ENCODE results near the gene LUZP1.

The LUZP1 gene

GRCh38 chr1:23084880-23085279 is 83.8 kb downstream of the LUZP1 start:
- DNase-seq (ENCODE audit: low read depth), result no peak

DNA sequence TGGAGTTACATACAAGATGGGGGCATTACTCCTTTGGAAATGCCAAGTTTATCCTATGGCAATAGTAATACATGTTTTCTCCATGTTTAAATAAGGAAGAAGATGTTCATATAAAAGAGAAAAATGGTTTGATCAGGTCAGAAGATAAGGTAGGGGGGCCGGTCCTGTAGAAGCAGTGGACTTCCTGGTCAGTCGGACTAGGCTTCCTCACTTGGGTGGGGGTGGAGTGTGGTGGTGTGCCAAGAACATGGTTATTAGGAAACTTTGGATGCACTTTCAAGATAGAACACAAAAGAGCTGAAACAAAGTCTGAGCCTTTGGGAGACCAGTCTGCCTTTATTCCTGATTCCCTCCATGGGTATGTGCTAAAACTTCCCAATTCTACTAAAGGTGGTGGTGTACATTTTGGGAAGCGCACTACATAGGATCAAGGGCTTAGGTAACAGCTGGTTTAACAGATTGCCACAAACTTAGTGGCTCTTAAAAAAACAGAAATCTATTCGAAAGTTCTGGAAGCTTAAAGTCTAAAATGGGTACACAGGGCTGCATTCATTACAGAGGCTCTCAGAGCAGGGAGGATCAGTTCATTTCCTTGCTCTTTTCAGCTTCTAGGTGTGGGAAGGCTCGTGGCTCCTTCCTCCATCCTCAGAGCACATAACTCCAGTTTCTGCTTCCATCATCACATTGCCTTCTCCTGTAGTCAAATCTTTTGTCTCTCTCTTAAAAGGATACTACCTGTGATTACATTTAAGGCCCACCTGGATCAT is 84.8 kb downstream of the LUZP1 start:
- no peak for DNase-seq (ENCODE audit: low read depth)

DNA sequence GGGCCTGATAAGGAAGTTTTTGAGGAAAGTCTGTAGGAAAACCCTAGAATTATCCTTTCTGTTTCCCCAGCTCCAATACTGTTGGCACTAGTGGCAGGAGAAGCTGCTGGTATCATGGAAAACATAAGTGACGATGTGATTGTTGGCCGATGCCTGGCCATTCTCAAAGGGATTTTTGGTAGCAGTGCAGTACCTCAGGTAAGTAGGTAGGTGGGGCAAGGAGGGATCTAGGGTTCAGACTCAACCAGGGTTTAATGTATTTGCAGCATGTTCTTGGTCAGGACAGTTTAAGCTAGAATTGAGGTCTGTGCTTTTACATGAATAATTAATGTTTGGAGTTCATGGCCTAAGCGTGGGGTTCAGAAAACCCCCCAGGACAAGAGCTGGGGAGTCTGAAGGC is 87.3 kb downstream of the LUZP1 start:
- DNase-seq (ENCODE audit: low read depth), result no peak

- no peak for DNase-seq (ENCODE audit: low read depth)
Observed at GRCh38 chr1:23080885-23081284, 87.8 kb downstream of the LUZP1 start.

DNA sequence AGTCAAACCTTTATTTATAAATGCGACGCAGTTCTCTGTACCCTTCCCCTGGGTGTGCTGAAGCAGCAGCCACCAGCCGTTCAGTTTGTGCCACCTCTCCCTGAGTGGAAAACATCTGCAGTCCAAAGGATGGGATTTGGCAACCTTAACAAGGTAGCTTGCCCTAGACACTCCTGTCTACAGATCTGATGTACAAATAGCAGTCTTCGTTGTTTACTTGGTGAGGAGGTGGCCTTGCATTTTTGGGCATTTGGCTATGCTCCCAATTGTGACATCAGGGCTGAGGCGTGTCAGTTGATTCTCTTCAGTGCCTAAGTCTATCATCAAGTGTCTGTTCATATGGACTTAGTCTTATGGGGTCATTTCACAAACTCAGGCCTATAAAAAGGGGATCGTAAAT is 89.6 kb downstream of the LUZP1 start:
- DNase-seq (ENCODE audit: low read depth), result no peak

GRCh38 chr1:23074012-23074411 is 94.6 kb downstream of the LUZP1 start:
- DNase-seq (ENCODE audit: low read depth), result no peak

- no peak for DNase-seq (ENCODE audit: low read depth)
Observed at GRCh38 chr1:23069675-23070074, 99.0 kb downstream of the LUZP1 start.

- no peak for DNase-seq (ENCODE audit: low read depth)
Observed at GRCh38 chr1:23069149-23069548, 99.5 kb downstream of the LUZP1 start.

DNA sequence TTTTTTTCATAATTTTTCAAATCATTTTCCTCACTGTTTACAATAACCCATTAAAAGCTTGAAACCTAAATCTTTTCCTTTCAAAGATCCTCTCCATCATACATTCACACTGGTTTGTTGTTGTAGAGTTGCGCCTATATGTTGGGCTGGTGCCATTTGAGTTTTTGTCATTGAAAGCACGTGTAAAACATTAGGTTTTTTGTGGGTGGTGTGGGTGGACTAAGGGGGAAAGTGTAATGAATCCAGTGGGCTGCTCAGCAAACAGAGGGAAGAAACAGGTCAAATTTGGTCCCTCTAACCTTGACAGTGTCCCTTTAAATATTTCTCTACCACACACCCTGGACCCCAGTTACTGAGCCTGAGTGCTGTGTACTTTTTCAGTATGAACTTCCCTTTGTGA is 102.6 kb downstream of the LUZP1 start:
- no peak for DNase-seq (ENCODE audit: low read depth)

GRCh38 chr1:23065385-23065784 is 103.3 kb downstream of the LUZP1 start:
- DNase-seq (ENCODE audit: low read depth), result no peak

DNA sequence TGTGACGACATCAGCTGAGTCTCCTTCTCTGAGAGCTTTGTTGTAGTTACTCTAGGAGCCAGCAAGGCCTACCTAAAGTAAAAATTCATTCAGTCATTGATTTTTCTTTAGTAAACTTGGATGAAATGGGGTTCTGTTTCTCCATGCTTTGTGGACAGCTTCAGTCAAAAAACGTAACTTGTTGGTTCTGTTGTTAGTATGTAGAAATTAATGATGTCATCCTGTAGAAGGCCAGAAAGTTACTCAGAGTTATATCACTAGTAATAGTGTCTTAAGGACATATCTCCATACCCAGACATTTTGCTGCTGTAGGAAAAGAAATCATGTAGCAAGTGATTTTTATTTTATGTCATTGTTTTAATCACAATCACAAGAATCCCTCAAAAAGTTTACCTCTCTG is 106.4 kb downstream of the LUZP1 start:
- DNase-seq (ENCODE audit: low read depth), result no peak

- no peak for DNase-seq (ENCODE audit: low read depth)
Observed at GRCh38 chr1:23057301-23057700, 111.4 kb downstream of the LUZP1 start.

GRCh38 chr1:23051290-23051909 is 117.3 kb downstream of the LUZP1 start:
- no peak for DNase-seq (ENCODE audit: low read depth)

GRCh38 chr1:23050201-23050600 is 118.5 kb downstream of the LUZP1 start:
- no peak for DNase-seq (ENCODE audit: low read depth)

DNA sequence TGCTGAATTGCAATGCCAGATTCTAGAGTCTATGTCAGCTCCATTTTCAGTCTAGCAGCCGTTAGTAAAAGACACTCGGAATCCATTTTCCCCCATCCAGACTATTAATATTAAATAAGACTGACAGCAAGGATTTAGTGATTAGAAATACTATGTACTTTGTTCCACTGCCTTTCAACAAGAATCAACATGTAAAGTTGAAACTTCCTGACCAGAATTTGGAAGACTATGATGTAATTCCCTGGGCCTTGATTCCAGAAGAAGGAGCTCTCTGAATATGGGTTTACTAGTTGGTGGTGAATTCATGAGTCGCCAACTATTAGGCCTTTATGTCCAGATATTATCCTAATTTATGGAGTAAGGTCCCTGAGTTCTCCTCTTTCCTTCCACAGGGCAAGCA is 124.6 kb downstream of the LUZP1 start:
- no peak for DNase-seq (ENCODE audit: low read depth)

GRCh38 chr1:23040509-23040908 is 128.1 kb downstream of the LUZP1 start:
- DNase-seq (ENCODE audit: low read depth), result no peak

GRCh38 chr1:23039308-23039826 is 129.3 kb downstream of the LUZP1 start:
- DNase-seq (ENCODE audit: low read depth), result no peak

DNA sequence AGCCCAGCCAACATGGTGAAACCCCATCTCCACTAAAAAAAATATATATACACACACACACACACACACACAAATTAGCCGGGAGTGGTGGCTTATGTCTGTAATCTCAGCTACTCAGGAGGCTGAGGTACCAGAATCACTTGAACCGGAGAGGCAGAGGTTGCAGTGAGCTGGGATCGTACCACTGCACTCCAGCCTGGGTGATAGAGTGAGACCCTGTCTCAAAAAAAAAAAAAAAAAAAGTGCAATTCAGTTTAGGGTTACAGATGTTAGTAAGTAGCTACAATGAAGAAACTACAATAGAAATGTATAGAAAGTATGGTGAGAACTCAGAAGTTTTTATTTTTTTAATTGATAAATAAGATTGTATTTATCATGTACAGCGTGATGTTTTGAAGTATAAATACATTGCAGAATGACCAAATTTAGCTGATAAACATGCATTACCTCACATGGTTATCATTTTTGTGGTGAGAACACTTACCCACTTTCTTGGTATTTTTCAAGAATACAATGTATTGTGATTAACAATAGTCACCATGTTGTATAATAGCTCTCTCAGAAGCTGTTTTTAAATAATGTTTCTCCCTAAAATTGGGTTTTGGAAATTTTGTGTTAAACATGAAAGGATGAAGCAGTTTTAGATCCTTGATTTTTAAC is 131.4 kb downstream of the LUZP1 start:
- no peak for DNase-seq (ENCODE audit: low read depth)

DNA sequence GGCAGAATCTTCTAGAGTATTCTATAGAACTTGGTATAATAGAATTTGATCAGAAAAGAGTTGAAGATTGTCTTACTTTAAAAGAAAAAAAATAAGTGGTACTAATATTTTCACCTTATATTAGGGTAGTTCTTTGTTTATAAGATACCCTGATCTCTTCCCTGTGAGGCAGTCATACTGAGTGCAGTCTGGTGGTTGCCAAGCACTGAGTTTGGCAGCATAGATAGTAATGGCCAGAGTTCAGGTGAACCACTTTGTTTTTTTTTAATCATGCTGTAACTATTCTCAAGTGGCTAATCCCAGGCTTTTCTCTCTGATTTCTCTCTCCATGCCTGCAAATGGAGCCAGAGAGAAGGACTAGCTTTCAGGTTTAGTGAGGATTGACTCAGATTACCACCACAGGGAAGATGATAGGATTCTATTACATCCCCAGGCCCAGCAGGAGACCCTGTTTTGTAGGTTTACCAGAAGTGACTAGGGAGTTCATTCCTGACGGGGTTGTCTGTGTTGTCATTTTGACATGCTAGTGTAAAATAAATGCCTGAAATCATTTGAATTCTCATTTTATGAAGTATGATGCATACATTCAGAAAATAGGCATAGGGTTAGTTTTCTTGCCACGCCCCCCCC is 132.7 kb downstream of the LUZP1 start:
- no peak for DNase-seq (ENCODE audit: low read depth)
